PFSK-1 (cell line): Measurements from ENCODE around the gene P2RX2.
A peak's percentile ranks its signal among the peaks of the same experiment; 100 is the strongest.

ENCODE experiments used
- FOXP2 ChIP-seq: optimal IDR thresholded peaks from 2 replicates; pipeline ENCODE3; 2011; ENCODE audit warnings: borderline replicate concordance, control low read depth, inconsistent platforms; ENCODE audit not compliant: insufficient read depth; ENCODE audit errors: extremely low read length, extremely low read depth
- POLR2AphosphoS5 ChIP-seq: IDR thresholded peaks from 2 replicates; pipeline ENCODE4 v1.6.1; 2012; ENCODE audit warnings: low read depth, mild to moderate bottlenecking, control low read depth, low read length, moderate library complexity
- SIN3A ChIP-seq: IDR thresholded peaks from 2 replicates; pipeline ENCODE4 v1.6.1; 2012; ENCODE audit warnings: mild to moderate bottlenecking, low read length, moderate library complexity, borderline replicate concordance; ENCODE audit not compliant: insufficient read depth
- TAF1 ChIP-seq: IDR thresholded peaks from 2 replicates; pipeline ENCODE4 v1.6.1; 2012; ENCODE audit warnings: low read length, control low read depth, borderline replicate concordance; ENCODE audit not compliant: insufficient read depth
- TF ChIP-seq, protein P1 (sequence below), 2 experiments: IDR thresholded peaks; 2 replicates each; pipeline versions ENCODE4 v1.6.1 to v1.8.0; 2011 to 2012; ENCODE audit warnings: low read depth in 2 of 2, low read length in 2 of 2, control low read depth in 1 of 2, inconsistent platforms in 1 of 2, mild to moderate bottlenecking in 1 of 2, moderate library complexity in 1 of 2; ENCODE audit not compliant: insufficient read depth in 1 of 2

The P2RX2 gene

GRCh38 chr12:132600048-132601032 is 18.2 kb upstream of the P2RX2 start:
- TF ChIP-seq FOXP2 (peak; percentile 28), TAF1 (no peak), SIN3A (no peak)
- TF ChIP-seq, protein P1, sequence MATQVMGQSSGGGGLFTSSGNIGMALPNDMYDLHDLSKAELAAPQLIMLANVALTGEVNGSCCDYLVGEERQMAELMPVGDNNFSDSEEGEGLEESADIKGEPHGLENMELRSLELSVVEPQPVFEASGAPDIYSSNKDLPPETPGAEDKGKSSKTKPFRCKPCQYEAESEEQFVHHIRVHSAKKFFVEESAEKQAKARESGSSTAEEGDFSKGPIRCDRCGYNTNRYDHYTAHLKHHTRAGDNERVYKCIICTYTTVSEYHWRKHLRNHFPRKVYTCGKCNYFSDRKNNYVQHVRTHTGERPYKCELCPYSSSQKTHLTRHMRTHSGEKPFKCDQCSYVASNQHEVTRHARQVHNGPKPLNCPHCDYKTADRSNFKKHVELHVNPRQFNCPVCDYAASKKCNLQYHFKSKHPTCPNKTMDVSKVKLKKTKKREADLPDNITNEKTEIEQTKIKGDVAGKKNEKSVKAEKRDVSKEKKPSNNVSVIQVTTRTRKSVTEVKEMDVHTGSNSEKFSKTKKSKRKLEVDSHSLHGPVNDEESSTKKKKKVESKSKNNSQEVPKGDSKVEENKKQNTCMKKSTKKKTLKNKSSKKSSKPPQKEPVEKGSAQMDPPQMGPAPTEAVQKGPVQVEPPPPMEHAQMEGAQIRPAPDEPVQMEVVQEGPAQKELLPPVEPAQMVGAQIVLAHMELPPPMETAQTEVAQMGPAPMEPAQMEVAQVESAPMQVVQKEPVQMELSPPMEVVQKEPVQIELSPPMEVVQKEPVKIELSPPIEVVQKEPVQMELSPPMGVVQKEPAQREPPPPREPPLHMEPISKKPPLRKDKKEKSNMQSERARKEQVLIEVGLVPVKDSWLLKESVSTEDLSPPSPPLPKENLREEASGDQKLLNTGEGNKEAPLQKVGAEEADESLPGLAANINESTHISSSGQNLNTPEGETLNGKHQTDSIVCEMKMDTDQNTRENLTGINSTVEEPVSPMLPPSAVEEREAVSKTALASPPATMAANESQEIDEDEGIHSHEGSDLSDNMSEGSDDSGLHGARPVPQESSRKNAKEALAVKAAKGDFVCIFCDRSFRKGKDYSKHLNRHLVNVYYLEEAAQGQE (IDR thresholded peaks at IDR 0.05; ENCODE audit: insufficient read depth in 1 of 2, low read depth in 2 of 2, low read length in 2 of 2): no peak

DNA sequence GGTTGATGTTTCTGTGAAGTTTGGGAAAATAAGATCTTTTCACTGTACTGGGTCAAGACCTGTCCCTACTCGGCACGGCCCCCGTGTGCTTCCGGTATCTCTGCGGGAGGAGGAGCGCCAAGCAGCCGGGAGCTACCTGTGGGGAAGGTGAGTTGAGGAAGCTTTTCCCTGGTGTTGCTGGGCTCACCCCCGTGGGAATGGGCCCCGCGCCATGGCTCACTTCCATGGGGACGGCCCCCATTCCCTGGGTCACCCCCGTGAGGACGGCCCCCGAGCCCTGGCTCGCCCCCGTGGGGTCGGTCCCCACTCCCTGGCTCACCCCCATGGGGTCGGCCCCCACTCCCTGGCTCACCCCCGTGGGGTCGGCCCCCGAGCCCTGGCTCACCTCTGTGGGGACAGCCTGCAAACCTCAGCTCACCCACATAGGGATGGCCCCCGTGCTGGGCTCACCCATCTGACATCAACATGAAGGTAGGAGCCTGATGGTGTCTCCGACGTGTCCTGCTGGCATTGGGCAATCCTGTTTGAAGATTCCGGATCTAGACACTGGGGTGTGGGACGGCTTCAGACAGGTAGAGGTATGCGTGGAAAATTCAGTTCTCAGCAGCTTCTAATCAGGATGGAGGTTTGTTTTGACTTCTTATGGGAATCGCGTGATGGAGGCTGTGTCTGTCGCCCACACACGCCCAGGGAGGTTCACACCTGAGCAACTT is 17.2 kb upstream of the P2RX2 start:
- TF ChIP-seq TAF1 (no peak), POLR2AphosphoS5 (no peak), FOXP2 (no peak)
- TF ChIP-seq, protein P1 (IDR thresholded peaks at IDR 0.05; ENCODE audit: insufficient read depth in 1 of 2, low read depth in 2 of 2, low read length in 2 of 2): no peak

GRCh38 chr12:132602572-132603239 is 15.9 kb upstream of the P2RX2 start:
- TF ChIP-seq FOXP2 (no peak), SIN3A (no peak), TAF1 (no peak), POLR2AphosphoS5 (no peak)
- TF ChIP-seq, protein P1 (IDR thresholded peaks at IDR 0.05; ENCODE audit: insufficient read depth in 1 of 2, low read depth in 2 of 2, low read length in 2 of 2): no peak

DNA sequence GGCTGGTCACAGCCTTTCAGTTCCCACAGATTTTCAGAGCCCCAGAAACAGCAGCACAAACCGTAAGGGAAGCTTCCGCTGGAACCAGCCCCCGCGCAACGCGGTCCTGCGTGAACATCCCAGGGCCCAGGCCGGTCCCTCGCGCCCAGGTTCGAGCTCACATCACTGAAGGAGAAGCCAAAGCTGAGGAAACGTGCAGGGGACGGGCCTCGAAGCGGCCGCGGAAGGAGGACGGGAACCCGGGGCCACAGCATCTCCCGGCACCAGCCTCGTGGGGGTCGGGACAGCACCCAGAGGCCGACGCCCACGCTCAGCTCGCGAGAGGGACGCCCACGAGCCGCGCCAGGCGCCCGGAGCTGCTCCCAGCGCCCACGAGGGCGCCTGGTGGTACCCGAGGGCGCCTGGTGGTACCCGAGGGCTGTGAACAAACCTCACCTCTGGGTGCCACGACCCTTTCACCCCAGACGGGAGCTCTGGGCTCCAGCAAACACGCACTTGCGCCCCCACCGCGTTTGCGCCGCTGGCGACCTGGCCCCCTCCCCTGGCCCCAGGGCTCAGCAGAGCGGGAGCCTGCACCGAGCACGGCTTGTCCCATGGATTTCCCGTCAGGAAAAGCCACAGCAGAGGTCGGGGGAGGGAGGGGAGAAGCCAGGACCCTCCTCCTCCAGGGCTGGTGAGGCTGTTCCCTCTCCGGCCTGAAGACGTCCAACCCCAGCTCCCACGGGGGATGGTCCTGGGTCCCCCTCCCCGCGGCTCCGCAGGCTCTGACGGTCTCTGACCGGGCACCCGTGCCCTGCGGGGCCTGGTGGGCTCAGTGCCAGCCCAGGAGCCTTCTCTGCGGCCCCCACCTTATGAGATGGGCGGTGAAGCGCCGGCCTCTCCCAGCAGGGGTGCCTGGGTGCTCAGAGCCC is 15.1 kb upstream of the P2RX2 start:
- TF ChIP-seq POLR2AphosphoS5 (no peak), FOXP2 (no peak), TAF1 (no peak), SIN3A (no peak)
- TF ChIP-seq, protein P1 (IDR thresholded peaks at IDR 0.05; ENCODE audit: insufficient read depth in 1 of 2, low read depth in 2 of 2, low read length in 2 of 2): no peak
